HCT116 (cell line): Measurements from ENCODE around the gene LPA. TPM values are rescaled to one million over a fixed set of nuclear protein-coding genes. Genes with fewer than 3 reads are reported as not detected.

ENCODE experiments used
- ATAC-seq: fragments of 200-7000 bp; cut with Tn5 transposase; 2 replicates; pipeline ENCODE4 v1.9.1; 2020; ENCODE audit warnings: mild to moderate bottlenecking, moderate library complexity
- BruUV-seq: library from RNA; stranded (reverse); fragments of 400-500 nt; replicated peaks from 2 replicates; lab custom pipeline; 2021; lab: Mats Ljungman, UMichigan
- CTCF ChIA-PET: fragments of 300-600 bp; sonication (Branson Sonifier 250); formaldehyde crosslinking; loops from one replicate; lab custom pipeline; 2021; ENCODE audit warnings: antibody characterized with exemption; lab: Charles Lee
- POLR2A ChIA-PET: fragments of 300-600, 350-600 bp; sonication (Branson Sonifier 250); formaldehyde crosslinking; loops from one replicate; lab custom pipeline; 2021; ENCODE audit warnings: antibody characterized with exemption; lab: Charles Lee
- RAD21 ChIA-PET, 2 experiments: fragments of 300-600 bp; sonication (Branson Sonifier 250); formaldehyde crosslinking; loops; one replicate each; lab custom pipeline; 2023; ENCODE audit warnings: low total read pairs in 2 of 2; ENCODE audit not compliant: uncharacterized antibody in 2 of 2, unreplicated experiment in 2 of 2, low non-redundant PET in 1 of 2; lab: Charles Lee
- DNase-seq: peaks from one replicate; pipeline ENCODE4 v3.0.0-alpha.2; 2010; ENCODE audit warnings: low read depth, low spot score
- H2AFZ ChIP-seq: fragments of 200-600 bp; shearing (Covaris generic), sonication (generic); 2 replicates; pipeline ENCODE4 v1.6.1; 2017; ENCODE audit warnings: low read depth, mixed run types, mixed read lengths, antibody characterized with exemption, low read length; ENCODE audit not compliant: poor library complexity, severe bottlenecking
- H3K27ac ChIP-seq: 2 replicates; pipeline ENCODE4 v1.5.1; 2012; ENCODE audit warnings: low read depth, low read length
- H3K27me3 ChIP-seq: fragments of 200-600 bp; sonication (generic); 2 replicates; pipeline ENCODE4 v1.6.1; 2016; ENCODE audit warnings: mixed run types, low read length, mixed read lengths; ENCODE audit not compliant: insufficient read depth
- H3K36me3 ChIP-seq, 2 experiments: fragments of 200-500 bp in 1 of 2; fragments of 200-600 bp in 1 of 2; sonication (Bioruptor generic) in 1 of 2; sonication (generic) in 1 of 2; 2 replicates each; pipeline versions ENCODE4 v1.5.1 to v1.6.1; 2014 to 2016; ENCODE audit warnings: low read length in 2 of 2, inconsistent platforms in 1 of 2, mixed read lengths in 1 of 2, mixed run types in 1 of 2; ENCODE audit not compliant: insufficient read depth in 2 of 2, control insufficient read depth in 1 of 2
- H3K4me1 ChIP-seq, 2 experiments: fragments of 200-600 bp in 1 of 2; sonication (generic) in 1 of 2; 2 replicates each; pipeline versions ENCODE4 v1.5.1 to v1.6.1; 2012 to 2017; ENCODE audit warnings: low read length in 2 of 2, inconsistent platforms in 1 of 2, mild to moderate bottlenecking in 1 of 2, mixed read lengths in 1 of 2, mixed run types in 1 of 2, moderate library complexity in 1 of 2; ENCODE audit not compliant: insufficient read depth in 2 of 2, control insufficient read depth in 1 of 2
- H3K4me2 ChIP-seq: fragments of 200-600 bp; sonication (generic); 2 replicates; pipeline ENCODE4 v1.6.1; 2017; ENCODE audit warnings: mixed run types, low read length, mixed read lengths
- H3K4me3 ChIP-seq, 2 experiments: fragments of 200-600 bp in 1 of 2; sonication (generic) in 1 of 2; replicated peaks in 1 of 2; 2 replicates each; pipeline ENCODE4 v1.5.1; 2011 to 2016; ENCODE audit warnings: low read length in 2 of 2, control low read depth in 1 of 2, low read depth in 1 of 2, mild to moderate bottlenecking in 1 of 2, mixed read lengths in 1 of 2, mixed run types in 1 of 2
- H3K79me2 ChIP-seq: fragments of 200-600 bp; sonication (generic); 2 replicates; pipeline ENCODE4 v1.6.1; 2017; ENCODE audit warnings: mild to moderate bottlenecking, mixed run types, low read length, moderate library complexity, mixed read lengths; ENCODE audit not compliant: insufficient read depth
- H3K9ac ChIP-seq: fragments of 200-600 bp; sonication (generic); 2 replicates; pipeline ENCODE4 v1.6.1; 2016; ENCODE audit warnings: low read length, mixed read lengths
- H3K9me2 ChIP-seq: fragments of 200-600 bp; sonication (generic), shearing (Covaris generic); 2 replicates; pipeline ENCODE4 v1.6.1; 2017; ENCODE audit warnings: mixed run types, mild to moderate bottlenecking, moderate library complexity; ENCODE audit not compliant: insufficient read depth
- H3K9me3 ChIP-seq, 2 experiments: fragments of 200-500 bp in 1 of 2; fragments of 200-600 bp in 1 of 2; sonication (Bioruptor generic) in 1 of 2; sonication (generic) in 1 of 2; 2 replicates each; pipeline ENCODE4 v1.6.1; 2014 to 2017; ENCODE audit warnings: low read length in 2 of 2, mixed read lengths in 2 of 2, inconsistent platforms in 1 of 2, low read depth in 1 of 2, mild to moderate bottlenecking in 1 of 2, mixed run types in 1 of 2, moderate library complexity in 1 of 2; ENCODE audit not compliant: control insufficient read depth in 1 of 2, insufficient read depth in 1 of 2
- H4K20me1 ChIP-seq: fragments of 200-600 bp; sonication (generic), shearing (Covaris generic); 2 replicates; pipeline ENCODE4 v1.6.1; 2017; ENCODE audit warnings: mixed run types, mild to moderate bottlenecking, moderate library complexity; ENCODE audit not compliant: insufficient read depth
- CEBPB ChIP-seq: IDR thresholded peaks from 2 replicates; pipeline ENCODE4 v1.6.1; 2012; ENCODE audit warnings: low read depth
- EZH2 ChIP-seq: fragments of 200-600 bp; sonication (generic); IDR thresholded peaks from 2 replicates; pipeline ENCODE4 v1.6.1; 2017; ENCODE audit warnings: antibody characterized with exemption, mixed run types
- EZH2phosphoT487 ChIP-seq: fragments of 200-600 bp; IDR thresholded peaks from 2 replicates; pipeline ENCODE4 v1.6.1; 2018; ENCODE audit warnings: antibody characterized with exemption, borderline replicate concordance
- FOSL1 ChIP-seq: IDR thresholded peaks from 2 replicates; pipeline ENCODE4 v1.6.1; 2012; ENCODE audit warnings: low read depth
- POLR2A ChIP-seq: IDR thresholded peaks from 2 replicates; pipeline ENCODE4 v1.7.0; 2011; ENCODE audit warnings: borderline replicate concordance; ENCODE audit not compliant: insufficient read depth, insufficient read length; ENCODE audit errors: extremely low read depth
- RAD21 ChIP-seq: IDR thresholded peaks from 2 replicates; pipeline ENCODE4 v1.6.1; 2012; ENCODE audit warnings: low read depth, mild to moderate bottlenecking
- SIN3A ChIP-seq: IDR thresholded peaks from 2 replicates; pipeline ENCODE4 v1.6.1; 2012; ENCODE audit warnings: low read depth
- SP1 ChIP-seq: IDR thresholded peaks from 2 replicates; pipeline ENCODE4 v1.6.1; 2012; ENCODE audit warnings: low read depth
- SRF ChIP-seq: IDR thresholded peaks from 2 replicates; pipeline ENCODE4 v1.6.1; 2012; ENCODE audit warnings: low read depth
- YY1 ChIP-seq: IDR thresholded peaks from 2 replicates; pipeline ENCODE4 v1.6.1; 2011; ENCODE audit warnings: low read length, low read depth, moderate library complexity, mild to moderate bottlenecking; ENCODE audit not compliant: insufficient replicate concordance; ENCODE audit errors: extremely low read depth
- intact Hi-C: fragments of 100-400 bp; cut with micrococcal nuclease; formaldehyde crosslinking; loops from 2 replicates; pipeline ENCODE4 v1.10.0; 2022
- total RNA-seq: library from RNA; stranded (reverse); gene quantifications from one replicate; pipeline ENCODE4 v1.2.1, GENCODE V29; 2021; ENCODE audit not compliant: unreplicated experiment
- TF ChIP-seq, protein P1 (sequence below), 3 experiments: fragments of 200-600 bp in 1 of 3; sonication (generic) in 1 of 3; IDR thresholded peaks in 2 of 3; conservative IDR thresholded peaks in 1 of 3; 2 replicates each; pipeline ENCODE4 v1.5.1; 2012 to 2017; ENCODE audit warnings: low read depth in 2 of 3, low read length in 2 of 3, antibody characterized with exemption in 1 of 3, borderline replicate concordance in 1 of 3, control low read depth in 1 of 3, mild to moderate bottlenecking in 1 of 3, mixed read lengths in 1 of 3, mixed run types in 1 of 3, moderate library complexity in 1 of 3; ENCODE audit not compliant: insufficient read depth in 1 of 3
- TF ChIP-seq, protein P2 (sequence below): IDR thresholded peaks from 2 replicates; pipeline ENCODE4 v1.6.1; 2012

The LPA gene
- total RNA-seq, 1 experiment from 2014 or later: not detected

DNA sequence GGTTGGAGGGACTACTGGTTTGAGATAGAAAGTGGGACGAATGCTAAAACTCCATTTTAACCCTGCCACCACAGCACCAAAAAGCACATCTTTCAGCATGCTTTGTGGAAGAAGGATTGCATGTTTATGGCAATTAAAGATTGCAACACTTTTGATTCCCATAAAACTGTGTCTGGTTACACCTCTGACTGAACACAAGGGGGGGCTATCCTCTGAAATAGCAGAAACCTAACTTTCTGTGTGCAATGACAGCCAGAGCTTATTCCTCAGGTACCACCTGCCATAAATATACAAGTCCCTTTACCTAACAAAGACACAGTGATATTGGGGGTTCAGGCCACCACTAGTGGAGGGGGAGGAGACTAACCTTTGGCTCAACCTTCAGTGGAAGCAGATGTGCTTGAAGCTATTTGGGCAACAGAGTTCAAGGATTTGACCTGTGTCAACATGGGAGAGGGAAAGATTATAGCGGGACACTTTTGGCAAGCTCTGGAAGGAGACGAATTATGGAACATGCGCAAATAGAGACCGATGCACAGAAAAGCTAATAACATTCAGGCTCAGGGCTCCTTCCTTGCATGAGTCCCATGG, 28.4 kb upstream of the LPA start:
- Histone ChIP-seq H3K36me3 (no peaks in the 10 kb centered on the region), H3K4me3 (no peak overlapping the region), H3K4me2 (no peak overlapping the region), H3K79me2 (no peaks in the 10 kb centered on the region), H2AFZ (no peak overlapping the region), H3K9me3 (no peaks in the 10 kb centered on the region), H3K27me3 (no peaks in the 10 kb centered on the region), H3K27ac (no peak overlapping the region), H3K9ac (no peak overlapping the region), H3K4me1 (no peaks in the 10 kb centered on the region), H3K9me2 (no peaks in the 10 kb centered on the region; the same call in 1 of the 2 replicates), H4K20me1 (no peaks in the 10 kb centered on the region)
- intact Hi-C loops: no loop called here
- ATAC-seq (no peak; the same call in 1 of the 2 replicates), DNase-seq (no peak)
- BruUV-seq: no TSS peak
- ChIA-PET POLR2A (no interaction called here), CTCF (no interaction called here), RAD21 (no interaction called here)
- TF ChIP-seq, protein P1, sequence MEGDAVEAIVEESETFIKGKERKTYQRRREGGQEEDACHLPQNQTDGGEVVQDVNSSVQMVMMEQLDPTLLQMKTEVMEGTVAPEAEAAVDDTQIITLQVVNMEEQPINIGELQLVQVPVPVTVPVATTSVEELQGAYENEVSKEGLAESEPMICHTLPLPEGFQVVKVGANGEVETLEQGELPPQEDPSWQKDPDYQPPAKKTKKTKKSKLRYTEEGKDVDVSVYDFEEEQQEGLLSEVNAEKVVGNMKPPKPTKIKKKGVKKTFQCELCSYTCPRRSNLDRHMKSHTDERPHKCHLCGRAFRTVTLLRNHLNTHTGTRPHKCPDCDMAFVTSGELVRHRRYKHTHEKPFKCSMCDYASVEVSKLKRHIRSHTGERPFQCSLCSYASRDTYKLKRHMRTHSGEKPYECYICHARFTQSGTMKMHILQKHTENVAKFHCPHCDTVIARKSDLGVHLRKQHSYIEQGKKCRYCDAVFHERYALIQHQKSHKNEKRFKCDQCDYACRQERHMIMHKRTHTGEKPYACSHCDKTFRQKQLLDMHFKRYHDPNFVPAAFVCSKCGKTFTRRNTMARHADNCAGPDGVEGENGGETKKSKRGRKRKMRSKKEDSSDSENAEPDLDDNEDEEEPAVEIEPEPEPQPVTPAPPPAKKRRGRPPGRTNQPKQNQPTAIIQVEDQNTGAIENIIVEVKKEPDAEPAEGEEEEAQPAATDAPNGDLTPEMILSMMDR (IDR thresholded peaks at IDR 0.05 in 2 of 3, conservative IDR thresholded peaks at IDR 0.05 in 1 of 3; ENCODE audit: borderline replicate concordance in 1 of 3, insufficient read depth in 1 of 3, low read depth in 2 of 3, low read length in 2 of 3): peak in 2 of 3 experiments; percentile 44 to 60; a peak in 4 of 6 replicates
- TF ChIP-seq YY1 (no peak), POLR2A (no peak), CEBPB (peak; percentile 56; the same call in 1 of the 2 replicates), SRF (no peak), EZH2 (no peak), RAD21 (peak; percentile 27; the same call in 1 of the 2 replicates), EZH2phosphoT487 (no peak), SIN3A (no peak), SP1 (no peak), FOSL1 (no peak)
- TF ChIP-seq, protein P2, sequence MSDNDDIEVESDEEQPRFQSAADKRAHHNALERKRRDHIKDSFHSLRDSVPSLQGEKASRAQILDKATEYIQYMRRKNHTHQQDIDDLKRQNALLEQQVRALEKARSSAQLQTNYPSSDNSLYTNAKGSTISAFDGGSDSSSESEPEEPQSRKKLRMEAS: no peak
